Neuronal stem cell (in vitro differentiated cells): ENCODE measurements around the gene GALT.
A peak's percentile ranks its signal among the peaks of the same experiment; 100 is the strongest.

ENCODE experiments used
- DNase-seq: peaks from one replicate; pipeline ENCODE4 v3.0.0-alpha.2; 2013; ENCODE audit warnings: low spot score
- H2AFZ ChIP-seq: one replicate; pipeline ENCODE4 v1.6.1; 2013; ENCODE audit warnings: mild to moderate bottlenecking, low read length, inconsistent platforms
- H2AK5ac ChIP-seq: 2 replicates; pipeline ENCODE4 v1.6.1; 2013; ENCODE audit warnings: low read depth, mild to moderate bottlenecking, inconsistent platforms, low read length, moderate library complexity, mixed read lengths
- H2BK120ac ChIP-seq: 2 replicates; pipeline ENCODE4 v1.6.1; 2013; ENCODE audit warnings: low read depth, mild to moderate bottlenecking, inconsistent platforms, low read length, moderate library complexity, mixed read lengths
- H2BK12ac ChIP-seq: one replicate; pipeline ENCODE4 v1.6.1; 2013; ENCODE audit warnings: low read length, inconsistent platforms
- H2BK15ac ChIP-seq: 2 replicates; pipeline ENCODE4 v1.6.1; 2013; ENCODE audit warnings: mild to moderate bottlenecking, low read length, inconsistent platforms, mixed read lengths
- H2BK5ac ChIP-seq: one replicate; pipeline ENCODE4 v1.6.1; 2013; ENCODE audit warnings: inconsistent platforms, mild to moderate bottlenecking, low read length, moderate library complexity
- H3K14ac ChIP-seq: one replicate; pipeline ENCODE4 v1.6.1; 2013; ENCODE audit warnings: low read length, inconsistent platforms
- H3K18ac ChIP-seq: 2 replicates; pipeline ENCODE4 v1.6.1; 2013; ENCODE audit warnings: low read length, inconsistent platforms
- H3K23ac ChIP-seq: 2 replicates; pipeline ENCODE4 v1.6.1; 2013; ENCODE audit warnings: low read depth, mild to moderate bottlenecking, mixed read lengths, low read length, inconsistent platforms; ENCODE audit not compliant: poor library complexity
- H3K27ac ChIP-seq: replicated peaks from 3 replicates; pipeline ENCODE4 v1.5.1; 2013; ENCODE audit warnings: low read length, inconsistent platforms
- H3K27me3 ChIP-seq, 3 experiments: 2 replicates each; pipeline ENCODE4 v1.6.1; 2013; ENCODE audit warnings: low read length in 3 of 3, mild to moderate bottlenecking in 2 of 3, inconsistent platforms in 1 of 3, low read depth in 1 of 3, mixed read lengths in 1 of 3, moderate library complexity in 1 of 3; ENCODE audit not compliant: control insufficient read depth in 3 of 3, insufficient read depth in 3 of 3
- H3K36me3 ChIP-seq, 2 donors: replicated peaks in 1 of 2; 2 replicates each; pipeline ENCODE4 v1.6.1; 2013; ENCODE audit warnings: low read length in 2 of 2; ENCODE audit not compliant: control insufficient read depth in 2 of 2, insufficient read depth in 2 of 2
- H3K4ac ChIP-seq: 2 replicates; pipeline ENCODE4 v1.6.1; 2013; ENCODE audit warnings: inconsistent platforms, mild to moderate bottlenecking, low read length, moderate library complexity
- H3K4me1 ChIP-seq, 2 donors: 1 replicate in 1 of 2; 2 replicates in 1 of 2; pipeline ENCODE4 v1.6.1; 2013; ENCODE audit warnings: low read length in 2 of 2, low read depth in 1 of 2; ENCODE audit not compliant: control insufficient read depth in 2 of 2, insufficient read depth in 1 of 2
- H3K4me2 ChIP-seq: one replicate; pipeline ENCODE4 v1.6.1; 2013; ENCODE audit warnings: mild to moderate bottlenecking, low read length, inconsistent platforms; ENCODE audit not compliant: insufficient read depth, poor library complexity, severe bottlenecking
- H3K4me3 ChIP-seq, 2 donors: 2 replicates each; pipeline ENCODE4 v1.5.1; 2013; ENCODE audit warnings: low read length in 2 of 2, mild to moderate bottlenecking in 2 of 2, inconsistent platforms in 1 of 2, moderate library complexity in 1 of 2
- H3K79me1 ChIP-seq: one replicate; pipeline ENCODE4 v1.6.1; 2013; ENCODE audit warnings: low read depth, mild to moderate bottlenecking, inconsistent platforms, low read length, moderate library complexity
- H3K9ac ChIP-seq: one replicate; pipeline ENCODE4 v1.6.1; 2013; ENCODE audit warnings: mild to moderate bottlenecking, low read depth, low read length, inconsistent platforms; ENCODE audit not compliant: poor library complexity
- H3K9me3 ChIP-seq, 2 donors: replicated peaks in 1 of 2; 2 replicates each; pipeline versions ENCODE3 to v1.6.1; 2013; ENCODE audit warnings: low read length in 2 of 2, mild to moderate bottlenecking in 2 of 2, inconsistent platforms in 1 of 2, low read depth in 1 of 2, mixed read lengths in 1 of 2, moderate library complexity in 1 of 2; ENCODE audit not compliant: control insufficient read depth in 2 of 2, insufficient read depth in 1 of 2
- H4K8ac ChIP-seq: one replicate; pipeline ENCODE4 v1.6.1; 2013; ENCODE audit warnings: low read depth, mild to moderate bottlenecking, inconsistent platforms, low read length, moderate library complexity
- H4K91ac ChIP-seq: one replicate; pipeline ENCODE4 v1.6.1; 2013; ENCODE audit warnings: low read length, low read depth, mild to moderate bottlenecking, inconsistent platforms; ENCODE audit not compliant: poor library complexity
- WGBS, 2 donors: extraction: QIAGEN DNeasy Blood & Tissue Kit; methylation state at CpG; one replicate each; pipeline ENCODE4 v1.1.7; 2013; ENCODE audit warnings: missing lambda C conversion rate in 2 of 2, mixed read lengths in 1 of 2; ENCODE audit not compliant: insufficient read length in 2 of 2, insufficient replicate concordance in 1 of 2; ENCODE audit errors: extremely low coverage in 2 of 2; 5-methylcytosine and 5-hydroxymethylcytosine counted together

GALT gene

DNA sequence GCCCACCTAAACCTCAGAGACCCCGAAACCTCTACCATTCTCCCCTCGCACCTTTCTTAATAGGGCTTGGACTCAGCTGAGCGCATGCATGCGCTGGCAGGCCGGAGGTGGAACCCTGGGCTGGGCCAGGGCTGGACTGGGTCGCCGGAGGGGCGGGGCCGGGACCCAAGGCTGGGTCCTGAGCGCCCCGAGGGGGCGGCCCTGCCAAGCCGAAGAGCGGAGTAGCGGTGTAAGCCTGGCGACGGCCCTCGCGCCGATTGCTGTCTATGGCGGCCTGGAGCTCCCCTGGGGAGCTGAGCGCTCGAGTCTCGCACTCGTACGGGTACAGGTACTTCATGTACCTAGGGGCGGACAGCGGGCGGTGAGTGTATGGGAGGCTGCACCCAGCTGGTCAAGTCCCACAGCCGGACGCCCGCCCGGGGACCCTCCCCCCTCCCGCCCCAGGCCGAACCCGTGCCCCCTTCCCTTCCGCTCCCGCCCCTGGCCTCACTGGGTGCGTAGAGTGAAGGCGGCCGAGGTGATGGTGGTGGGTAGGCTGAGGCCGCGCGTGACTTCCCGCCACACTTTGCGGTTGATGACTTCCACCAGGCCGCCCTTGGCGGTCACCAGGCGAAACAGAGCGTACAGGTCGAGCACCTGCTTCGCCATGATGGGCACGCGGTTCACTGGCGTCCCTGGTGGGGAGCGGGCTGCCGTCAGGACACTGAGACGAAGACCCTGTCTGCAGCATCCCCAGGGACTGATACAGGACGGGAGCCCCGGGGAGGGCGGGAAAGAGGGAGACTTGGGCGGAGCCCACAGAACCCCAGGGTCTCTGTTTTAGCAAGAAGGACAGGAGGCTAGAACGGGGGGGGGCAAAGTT lies 22.9 kb upstream of the GALT start:
- H3K9ac ChIP-seq: no peak overlapping the region
- peak overlapping the region; percentile 92 for H2BK15ac ChIP-seq
- peaks cover 0 to 42% (median 12%) of the 10 kb centered on the region in 3 experiments for H3K27me3 ChIP-seq
- H4K91ac ChIP-seq: peak overlapping the region; percentile 94
- no peaks in the 10 kb centered on the region for H3K9me3 ChIP-seq
- H2AK5ac ChIP-seq: peak overlapping the region; percentile 100
- no peak overlapping the region for H3K23ac ChIP-seq
- no peak overlapping the region for H3K4me2 ChIP-seq
- H2BK120ac ChIP-seq: peak overlapping the region; percentile 97
- H4K8ac ChIP-seq: peak overlapping the region; percentile 99
- H2BK12ac ChIP-seq: peak overlapping the region; percentile 98
- peak overlapping the region in 1 of 2 donors; percentile 44 for H3K4me3 ChIP-seq
- H3K4me1 ChIP-seq: peaks cover 18 to 42% of the 10 kb centered on the region in 2 donors
- no peak for DNase-seq
- H3K14ac ChIP-seq: peak overlapping the region; percentile 72
- peak overlapping the region; percentile 100 for H3K27ac ChIP-seq
- H2BK5ac ChIP-seq: peak overlapping the region; percentile 93
- no CpG with 5 or more reads among the region's 63 CpGs for WGBS, 2 donors
- H3K4ac ChIP-seq: peak overlapping the region; percentile 42
- peak overlapping the region; percentile 94 for H3K18ac ChIP-seq
- H2AFZ ChIP-seq: peak overlapping the region; percentile 94
- H3K79me1 ChIP-seq: peaks cover 2% of the 10 kb centered on the region
- H3K36me3 ChIP-seq: peaks cover under 1 to 7% of the 10 kb centered on the region in 2 donors

DNA sequence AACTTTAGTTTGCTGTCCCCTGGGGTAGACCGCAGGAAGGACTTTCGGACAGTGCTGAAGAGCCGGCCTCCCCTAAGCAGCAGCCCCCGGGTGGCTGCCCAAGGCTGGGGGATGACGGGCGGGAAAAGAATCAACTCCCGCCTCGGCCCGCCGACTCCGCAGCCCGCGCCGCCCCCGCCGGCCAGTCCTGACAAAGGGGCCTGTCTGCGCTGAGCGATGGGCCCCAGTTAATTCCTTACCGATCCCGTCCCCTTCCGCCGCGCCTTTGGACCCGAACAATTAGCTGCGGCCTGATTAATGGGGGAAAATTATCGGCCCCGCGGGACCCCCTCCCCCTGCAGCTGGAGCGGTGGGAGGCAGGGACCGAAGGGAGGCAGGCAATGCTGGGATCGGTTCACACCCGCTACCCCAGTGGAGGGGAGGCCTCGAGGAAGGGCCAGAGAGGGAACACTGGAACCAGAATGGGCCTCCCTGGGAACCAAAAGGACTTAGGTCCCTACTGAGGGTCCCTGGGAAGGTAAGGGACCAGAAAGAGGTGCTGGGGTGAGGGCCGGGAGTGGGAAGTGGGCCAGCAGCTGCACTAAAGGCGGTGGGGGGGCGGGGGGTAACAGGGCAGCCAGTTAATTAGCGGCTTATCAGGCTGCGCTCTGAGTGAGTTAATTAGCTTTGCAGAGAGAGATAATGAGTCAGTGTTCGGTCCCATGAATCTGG lies 21.8 kb upstream of the GALT start:
- peak overlapping the region; percentile 93 for H2BK5ac ChIP-seq
- peak overlapping the region; percentile 86 for H4K91ac ChIP-seq
- no peak overlapping the region for H2BK15ac ChIP-seq
- H3K4me3 ChIP-seq: no peak overlapping the region
- H3K4me2 ChIP-seq: peak overlapping the region; percentile 52
- peaks cover 0 to 7% of the 10 kb centered on the region in 2 donors for H3K36me3 ChIP-seq
- H3K18ac ChIP-seq: peak overlapping the region; percentile 98
- H2BK120ac ChIP-seq: peak overlapping the region; percentile 65
- no peaks in the 10 kb centered on the region for H3K9me3 ChIP-seq
- H2AFZ ChIP-seq: peak overlapping the region; percentile 94
- peaks cover 19 to 42% of the 10 kb centered on the region in 2 donors for H3K4me1 ChIP-seq
- no CpG with 5 or more reads among the region's 39 CpGs for WGBS, 2 donors
- no peak overlapping the region for H3K23ac ChIP-seq
- no peak overlapping the region for H3K4ac ChIP-seq
- no peak overlapping the region for H3K14ac ChIP-seq
- H3K27ac ChIP-seq: peak overlapping the region; percentile 100
- peak overlapping the region; percentile 100 for H2AK5ac ChIP-seq
- DNase-seq: peak; percentile 86
- peaks cover 0 to 51% (median 17%) of the 10 kb centered on the region in 3 experiments for H3K27me3 ChIP-seq
- H3K79me1 ChIP-seq: peaks cover 5% of the 10 kb centered on the region
- peak overlapping the region; percentile 66 for H3K9ac ChIP-seq
- no peak overlapping the region for H4K8ac ChIP-seq
- no peak overlapping the region for H2BK12ac ChIP-seq

DNA sequence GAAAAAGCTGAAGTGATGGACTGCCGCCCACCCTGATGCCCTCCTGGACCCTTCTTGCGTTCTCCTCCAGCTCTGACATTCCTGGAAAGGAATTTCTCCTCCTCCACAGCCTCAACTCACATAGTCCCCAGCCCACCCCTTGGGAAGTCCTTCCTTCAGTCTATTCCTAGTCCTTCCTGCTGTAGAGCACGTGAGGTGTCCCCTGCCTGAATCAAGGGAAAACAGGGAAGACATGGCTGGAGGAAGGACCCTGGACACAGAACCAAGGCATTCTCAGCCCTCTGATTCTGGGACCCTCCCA lies 21.3 kb upstream of the GALT start:
- DNase-seq: peak; percentile 82
- Histone ChIP-seq H3K36me3 (peaks cover 0 to 7% of the 10 kb centered on the region in 2 donors), H3K23ac (no peak overlapping the region), H3K4me2 (peak overlapping the region; percentile 52), H3K4me3 (no peak overlapping the region), H2AFZ (peak overlapping the region; percentile 94), H2BK120ac (peak overlapping the region; percentile 65), H2BK12ac (no peak overlapping the region), H4K8ac (no peak overlapping the region), H3K27me3 (peaks cover 0 to 56% (median 17%) of the 10 kb centered on the region in 3 experiments), H2BK5ac (peak overlapping the region; percentile 91), H3K4ac (no peak overlapping the region), H2AK5ac (peak overlapping the region; percentile 23), H3K9ac (no peak overlapping the region), H3K27ac (peak overlapping the region; percentile 100), H3K18ac (peak overlapping the region; percentile 98), H3K9me3 (no peaks in the 10 kb centered on the region), H3K79me1 (peaks cover 5% of the 10 kb centered on the region), H3K14ac (no peak overlapping the region), H3K4me1 (peaks cover 16 to 40% of the 10 kb centered on the region in 2 donors), H2BK15ac (no peak overlapping the region), H4K91ac (no peak overlapping the region)
- WGBS, 2 donors: no CpG with 5 or more reads among the region's 3 CpGs
